Neural cell (in vitro differentiated cells): ENCODE measurements around the gene DTHD1. TPM values are rescaled to one million over a fixed set of nuclear protein-coding genes. Genes with fewer than 3 reads are reported as not detected.
A peak's percentile ranks its signal among the peaks of the same experiment; 100 is the strongest.

Experiments
- H2AFZ ChIP-seq: fragments of 200-600, 300-800 bp; sonication (generic), shearing (Covaris generic); 2 replicates; pipeline ENCODE4 v1.6.0; 2014; ENCODE audit warnings: low read depth, mild to moderate bottlenecking, antibody characterized with exemption, low read length, moderate library complexity
- H3F3A ChIP-seq: fragments of 200-600 bp; shearing (Covaris generic); 2 replicates; pipeline ENCODE4 v1.6.1; 2016; ENCODE audit warnings: mild to moderate bottlenecking, moderate library complexity, mixed read lengths, antibody characterized with exemption, low read length; ENCODE audit not compliant: insufficient read depth, poor library complexity, severe bottlenecking
- H3K27ac ChIP-seq: fragments of 200-600, 300-800 bp; sonication (generic), shearing (Covaris generic); 2 replicates; pipeline ENCODE4 v1.5.1; 2014; ENCODE audit warnings: mild to moderate bottlenecking, low read length, moderate library complexity
- H3K27me3 ChIP-seq: fragments of 300-800, 200-600 bp; sonication (generic), shearing (Covaris generic); 2 replicates; pipeline ENCODE4 v1.6.0; 2014; ENCODE audit warnings: mild to moderate bottlenecking, low read depth, low read length, moderate library complexity; ENCODE audit not compliant: insufficient read depth
- H3K36me3 ChIP-seq: fragments of 300-800, 200-600 bp; sonication (generic), shearing (Covaris generic); 2 replicates; pipeline ENCODE4 v1.5.1; 2014; ENCODE audit warnings: mild to moderate bottlenecking, antibody characterized with exemption, low read length, moderate library complexity; ENCODE audit not compliant: insufficient read depth
- H3K4me2 ChIP-seq: fragments of 300-800, 200-600 bp; sonication (generic), shearing (Covaris generic); 2 replicates; pipeline ENCODE4 v1.6.0; 2014; ENCODE audit warnings: mild to moderate bottlenecking, low read length
- H3K4me3 ChIP-seq: fragments of 300-800, 200-600 bp; sonication (generic), shearing (Covaris generic); 2 replicates; pipeline ENCODE4 v1.5.1; 2014; ENCODE audit warnings: mild to moderate bottlenecking, low read length, moderate library complexity
- H3K79me2 ChIP-seq: fragments of 200-600 bp; shearing (Covaris generic); replicated peaks from 2 replicates; pipeline ENCODE4 v1.6.0; 2014; ENCODE audit warnings: mild to moderate bottlenecking, low read length, moderate library complexity; ENCODE audit not compliant: insufficient read depth
- H3K9ac ChIP-seq: fragments of 300-800, 200-600 bp; sonication (generic), shearing (Covaris generic); 2 replicates; pipeline ENCODE4 v1.6.1; 2016; ENCODE audit warnings: mild to moderate bottlenecking, low read length, mixed read lengths
- H3K9me2 ChIP-seq: fragments of 200-600 bp; shearing (Covaris generic); 2 replicates; pipeline ENCODE4 v1.6.1; 2016; ENCODE audit warnings: mild to moderate bottlenecking, low read length, mixed read lengths; ENCODE audit not compliant: insufficient read depth
- H3K9me3 ChIP-seq: fragments of 200-600, 300-800 bp; sonication (generic), shearing (Covaris generic); 2 replicates; pipeline ENCODE4 v1.6.1; 2016; ENCODE audit warnings: mild to moderate bottlenecking, mixed run types, low read length, moderate library complexity, mixed read lengths
- H4K20me1 ChIP-seq: fragments of 200-600 bp; shearing (Covaris generic); 2 replicates; pipeline ENCODE4 v1.6.1; 2016; ENCODE audit warnings: mild to moderate bottlenecking, mixed run types; ENCODE audit not compliant: insufficient read depth
- EP300 ChIP-seq: fragments of 450-650 bp; conservative IDR thresholded peaks from 2 replicates; pipeline ENCODE4 v1.6.1; 2014; ENCODE audit warnings: antibody characterized with exemption, mild to moderate bottlenecking, moderate library complexity; ENCODE audit not compliant: poor library complexity, severe bottlenecking
- EZH2 ChIP-seq: fragments of 200-600, 300-800 bp; shearing (Covaris generic), sonication (generic); IDR thresholded peaks from 2 replicates; pipeline ENCODE4 v1.6.1; 2014; ENCODE audit warnings: antibody characterized with exemption, low read length, borderline replicate concordance, mild to moderate bottlenecking; ENCODE audit not compliant: insufficient read depth, poor library complexity, severe bottlenecking
- MXI1 ChIP-seq: fragments of 450-650 bp; conservative IDR thresholded peaks from 2 replicates; pipeline ENCODE4 v1.6.1; 2014; ENCODE audit warnings: antibody characterized with exemption, mild to moderate bottlenecking; ENCODE audit not compliant: poor library complexity, severe bottlenecking
- POLR2AphosphoS5 ChIP-seq: IDR thresholded peaks from 2 replicates; pipeline ENCODE4 v1.6.1; 2012
- RAD21 ChIP-seq: fragments of 450-650 bp; conservative IDR thresholded peaks from 2 replicates; pipeline ENCODE4 v1.6.1; 2014; ENCODE audit warnings: antibody characterized with exemption, mild to moderate bottlenecking, moderate library complexity
- REST ChIP-seq: IDR thresholded peaks from 2 replicates; pipeline ENCODE4 v1.6.1; 2012; ENCODE audit warnings: borderline replicate concordance
- SMC3 ChIP-seq: fragments of 450-650 bp; conservative IDR thresholded peaks from 2 replicates; pipeline ENCODE4 v1.6.1; 2014; ENCODE audit warnings: antibody characterized with exemption, mild to moderate bottlenecking, moderate library complexity; ENCODE audit not compliant: poor library complexity
- TAF1 ChIP-seq: IDR thresholded peaks from 2 replicates; pipeline ENCODE4 v1.6.1; 2012; ENCODE audit warnings: low read depth
- polyA plus RNA-seq: library from polyadenylated mRNA; depleted of rRNA; stranded (reverse); fragments of >200 nt; gene quantifications from 2 replicates; pipeline ENCODE4 v1.2.3, GENCODE V29; 2014
- TF ChIP-seq, protein P1 (sequence below): fragments of 450-650 bp; IDR thresholded peaks from 2 replicates; pipeline ENCODE4 v1.5.1; 2014; ENCODE audit warnings: antibody characterized with exemption, mild to moderate bottlenecking, moderate library complexity; ENCODE audit not compliant: poor library complexity, severe bottlenecking

Gene DTHD1
- polyA plus RNA-seq, 1 donor from 2014 or later, result not detected

DNA sequence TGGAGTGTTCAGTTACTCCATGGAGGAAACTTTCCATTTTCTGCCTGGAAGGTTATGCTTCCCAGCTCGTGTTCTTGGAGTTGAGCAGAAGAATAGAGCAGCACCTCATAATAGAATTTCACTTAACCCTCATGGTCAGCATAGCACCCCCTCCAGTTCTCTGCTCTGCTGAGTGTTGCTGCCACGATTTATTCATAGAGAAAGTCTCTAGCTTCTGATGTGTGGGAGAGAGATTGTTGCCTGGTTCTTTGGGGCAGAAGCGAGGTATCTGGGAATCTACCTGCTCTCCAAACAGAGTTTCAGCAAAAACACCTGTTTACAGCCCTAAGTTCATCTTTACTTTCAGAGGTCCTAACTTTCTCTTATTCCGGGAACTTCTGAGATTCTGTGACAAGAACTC is 3.9 kb upstream of the DTHD1 start:
- no peaks in the 10 kb centered on the region for H3K27me3 ChIP-seq
- no peaks in the 10 kb centered on the region for H3F3A ChIP-seq
- no peak overlapping the region for H3K9ac ChIP-seq
- no peaks in the 10 kb centered on the region for H3K79me2 ChIP-seq
- TF ChIP-seq POLR2AphosphoS5 (no peak), TAF1 (no peak), EZH2 (no peak), REST (no peak), SMC3 (no peak), RAD21 (no peak), MXI1 (no peak), EP300 (no peak)
- TF ChIP-seq, protein P1, sequence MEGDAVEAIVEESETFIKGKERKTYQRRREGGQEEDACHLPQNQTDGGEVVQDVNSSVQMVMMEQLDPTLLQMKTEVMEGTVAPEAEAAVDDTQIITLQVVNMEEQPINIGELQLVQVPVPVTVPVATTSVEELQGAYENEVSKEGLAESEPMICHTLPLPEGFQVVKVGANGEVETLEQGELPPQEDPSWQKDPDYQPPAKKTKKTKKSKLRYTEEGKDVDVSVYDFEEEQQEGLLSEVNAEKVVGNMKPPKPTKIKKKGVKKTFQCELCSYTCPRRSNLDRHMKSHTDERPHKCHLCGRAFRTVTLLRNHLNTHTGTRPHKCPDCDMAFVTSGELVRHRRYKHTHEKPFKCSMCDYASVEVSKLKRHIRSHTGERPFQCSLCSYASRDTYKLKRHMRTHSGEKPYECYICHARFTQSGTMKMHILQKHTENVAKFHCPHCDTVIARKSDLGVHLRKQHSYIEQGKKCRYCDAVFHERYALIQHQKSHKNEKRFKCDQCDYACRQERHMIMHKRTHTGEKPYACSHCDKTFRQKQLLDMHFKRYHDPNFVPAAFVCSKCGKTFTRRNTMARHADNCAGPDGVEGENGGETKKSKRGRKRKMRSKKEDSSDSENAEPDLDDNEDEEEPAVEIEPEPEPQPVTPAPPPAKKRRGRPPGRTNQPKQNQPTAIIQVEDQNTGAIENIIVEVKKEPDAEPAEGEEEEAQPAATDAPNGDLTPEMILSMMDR, result no peak
- H3K9me2 ChIP-seq, result no peaks in the 10 kb centered on the region
- H3K4me2 ChIP-seq, result no peak overlapping the region
- no peak overlapping the region for H3K27ac ChIP-seq
- no peak overlapping the region for H2AFZ ChIP-seq
- H4K20me1 ChIP-seq, result no peaks in the 10 kb centered on the region
- H3K9me3 ChIP-seq, result no peaks in the 10 kb centered on the region
- no peak overlapping the region for H3K4me3 ChIP-seq
- H3K36me3 ChIP-seq, result no peaks in the 10 kb centered on the region

GRCh38 chr4:36278789-36279188 is 2.6 kb upstream of the DTHD1 start:
- no peaks in the 10 kb centered on the region for H3K36me3 ChIP-seq
- peak overlapping the region; percentile 0 for H3K4me3 ChIP-seq
- no peak overlapping the region for H2AFZ ChIP-seq
- TF ChIP-seq EP300, result peak; percentile 44
- no peak for TF ChIP-seq RAD21
- no peaks in the 10 kb centered on the region for H3K79me2 ChIP-seq
- H3K27ac ChIP-seq, result no peak overlapping the region
- H3K4me2 ChIP-seq, result peak overlapping the region; percentile 1
- H4K20me1 ChIP-seq, result no peaks in the 10 kb centered on the region
- no peaks in the 10 kb centered on the region for H3K9me3 ChIP-seq
- H3K27me3 ChIP-seq, result no peaks in the 10 kb centered on the region
- H3K9me2 ChIP-seq, result no peaks in the 10 kb centered on the region
- no peaks in the 10 kb centered on the region for H3F3A ChIP-seq
- H3K9ac ChIP-seq, result no peak overlapping the region

- no peaks in the 10 kb centered on the region for H3K9me2 ChIP-seq
- no peaks in the 10 kb centered on the region for H3K79me2 ChIP-seq
- no peak overlapping the region for H3K27ac ChIP-seq
- no peaks in the 10 kb centered on the region for H4K20me1 ChIP-seq
- H3K36me3 ChIP-seq, result no peaks in the 10 kb centered on the region
- no peaks in the 10 kb centered on the region for H3F3A ChIP-seq
- H3K4me2 ChIP-seq, result no peak overlapping the region
- H3K27me3 ChIP-seq, result no peaks in the 10 kb centered on the region
- H3K4me3 ChIP-seq, result no peak overlapping the region
- no peak for TF ChIP-seq EZH2
- peak; percentile 58 for TF ChIP-seq REST
- TF ChIP-seq EP300, result no peak
- no peaks in the 10 kb centered on the region for H3K9me3 ChIP-seq
- no peak overlapping the region for H2AFZ ChIP-seq
- H3K9ac ChIP-seq, result no peak overlapping the region
Measured at GRCh38 chr4:36280555-36280954, 861 bp upstream of the DTHD1 start.
